ENCODE data around the gene ERFE. TPM values are rescaled to one million over a fixed set of nuclear protein-coding genes. Genes with fewer than 3 reads are reported as not detected.
A peak's percentile ranks its signal among the peaks of the same experiment; 100 is the strongest.

The ERFE gene
- total and polyA plus RNA-seq, 2 of the 13 experiments (the other 11 are each of a cell fraction or from before 2014, with no cell fraction given) = 0.09 TPM; not detected in 1

GRCh38 chr2:238143239-238143951 lies 15.4 kb upstream of the ERFE start:
- no peaks in the 10 kb centered on the region for H4K20me1 ChIP-seq (ENCODE audit: insufficient read depth, low read length)
- H3K4me1 ChIP-seq (ENCODE audit: insufficient read depth, low read length) = peaks cover 36% of the 10 kb centered on the region
- ChIA-PET POLR2A (interaction anchor here (0.9 kb wide), 1 partner anchor 83 kb away, joined by 3 read pairs; the partner anchor contains the start of gene SCLY), CTCF (ENCODE audit: low intra/inter-chr PET ratio, low total read pairs) (no interaction called here)
- no TSS peak for BruUV-seq (replicated peaks)
- no peak overlapping the region for H3K27ac ChIP-seq (ENCODE audit: extremely low read length, insufficient read depth, low read length)
- H3K4me3 ChIP-seq (replicated peaks in 1 of 3; ENCODE audit: insufficient read depth in 1 of 3, low read depth in 2 of 3, low read length in 3 of 3) = no peak overlapping the region
- H3K36me3 ChIP-seq (replicated peaks in 1 of 2; ENCODE audit: control insufficient read depth in 1 of 2, insufficient read depth in 2 of 2, low read length in 2 of 2) = no peaks in the 10 kb centered on the region
- no peak overlapping the region for H2AFZ ChIP-seq (ENCODE audit: low read length)
- in situ Hi-C loops (cut with HindIII; ENCODE audit: extremely low pct_ligation_motif_present, low pct_unique_long_range_greater_than_20kb) = no loop called here
- H3K4me2 ChIP-seq (ENCODE audit: low read depth, low read length) = no peak overlapping the region
- FAIRE-seq (no peak), DNase-seq (ENCODE audit: low spot score) (no peak), ATAC-seq (no peak)
- H3K79me2 ChIP-seq (ENCODE audit: insufficient read depth, low read length) = no peaks in the 10 kb centered on the region
- TF ChIP-seq, protein P1, sequence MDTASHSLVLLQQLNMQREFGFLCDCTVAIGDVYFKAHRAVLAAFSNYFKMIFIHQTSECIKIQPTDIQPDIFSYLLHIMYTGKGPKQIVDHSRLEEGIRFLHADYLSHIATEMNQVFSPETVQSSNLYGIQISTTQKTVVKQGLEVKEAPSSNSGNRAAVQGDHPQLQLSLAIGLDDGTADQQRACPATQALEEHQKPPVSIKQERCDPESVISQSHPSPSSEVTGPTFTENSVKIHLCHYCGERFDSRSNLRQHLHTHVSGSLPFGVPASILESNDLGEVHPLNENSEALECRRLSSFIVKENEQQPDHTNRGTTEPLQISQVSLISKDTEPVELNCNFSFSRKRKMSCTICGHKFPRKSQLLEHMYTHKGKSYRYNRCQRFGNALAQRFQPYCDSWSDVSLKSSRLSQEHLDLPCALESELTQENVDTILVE (CRISPR knock-in tag; IDR thresholded peaks at IDR 0.05) = no peak
- TF ChIP-seq NCOA5 (CRISPR knock-in tag; IDR thresholded peaks at IDR 0.05) (no peak), ATF2 (CRISPR knock-in tag; IDR thresholded peaks at IDR 0.05) (no peak), ZNF883 (CRISPR knock-in tag; IDR thresholded peaks at IDR 0.05; ENCODE audit: not compliant biosample characterization) (no peak), IRF9 (CRISPR knock-in tag; IDR thresholded peaks at IDR 0.05; ENCODE audit: borderline replicate concordance) (no peak), FOSL2 (CRISPR knock-in tag; IDR thresholded peaks at IDR 0.05) (peak; percentile 53; the same call in 1 of the 2 replicates), TEAD2 (CRISPR knock-in tag; IDR thresholded peaks at IDR 0.05) (no peak), ZMYM3 (CRISPR knock-in tag; IDR thresholded peaks at IDR 0.05) (0 out of 2 replicates have a peak, but pooled peaks have one; percentile 34), GLI4 (CRISPR knock-in tag; IDR thresholded peaks at IDR 0.05; ENCODE audit: borderline replicate concordance) (no peak), SP5 (CRISPR knock-in tag; IDR thresholded peaks at IDR 0.05; ENCODE audit: borderline replicate concordance, low read depth) (no peak), MYC (CRISPR knock-in tag; IDR thresholded peaks at IDR 0.05; ENCODE audit: borderline replicate concordance) (0 out of 2 replicates have a peak, but pooled peaks have one; percentile 14), ZNF629 (CRISPR knock-in tag; conservative IDR thresholded peaks at IDR 0.05) (peak; percentile 90)
- no peaks in the 10 kb centered on the region for H3K9me3 ChIP-seq (ENCODE audit: low read length)
- no peak overlapping the region for H3K9ac ChIP-seq (ENCODE audit: insufficient read depth, low read depth, low read length)
- 29% methylated on average over 5 of the region's 20 CpGs for WGBS (ENCODE audit: low lambda C conversion rate)
- intact Hi-C loops (cut with micrococcal nuclease; ENCODE audit: unreplicated experiment) = no loop called here
- H3K27me3 ChIP-seq (ENCODE audit: control insufficient read depth in 1 of 2, insufficient read depth in 2 of 2, low read length in 2 of 2) = peaks cover 17 to 55% of the 10 kb centered on the region in 2 experiments

Data from HepG2 (cell line).